OCI-LY7 (cell line): ENCODE measurements around the gene PDE3B. TPM values are rescaled to one million over a fixed set of nuclear protein-coding genes. Genes with fewer than 3 reads are reported as not detected.
"Not testable (repeated sequence)": the region's sequence is repeated elsewhere in the genome, so short reads cannot be mapped to it uniquely, and the experiment has no call there.

Experiments used
- BruUV-seq: library from RNA; stranded (reverse); fragments of 400-500 nt; replicated peaks from 2 replicates; lab custom pipeline; 2021; lab: Mats Ljungman, UMichigan
- CTCF ChIA-PET: fragments of 300-600 bp; sonication (Branson Sonifier 250); formaldehyde crosslinking; loops from one replicate; lab custom pipeline; 2022; ENCODE audit warnings: antibody characterized with exemption; ENCODE audit not compliant: unreplicated experiment; lab: Charles Lee
- POLR2A ChIA-PET: fragments of 300-600 bp; sonication (Branson Sonifier 250); formaldehyde crosslinking; loops from one replicate; lab custom pipeline; 2022; ENCODE audit warnings: antibody characterized with exemption; lab: Charles Lee
- DNase-seq: peaks from one replicate; pipeline ENCODE4 v3.0.0-alpha.2; 2015; ENCODE audit warnings: low spot score
- H2AFZ ChIP-seq: fragments of 200-600 bp; sonication (generic), shearing (Covaris generic); 2 replicates; pipeline ENCODE4 v1.6.1; 2014; ENCODE audit warnings: mild to moderate bottlenecking, antibody characterized with exemption, low read length, moderate library complexity
- H3K27ac ChIP-seq: fragments of 200-600 bp; sonication (generic); 2 replicates; pipeline ENCODE4 v1.5.1; 2014; ENCODE audit warnings: mixed run types, low read depth, mild to moderate bottlenecking, moderate library complexity, low read length, inconsistent platforms; ENCODE audit not compliant: poor library complexity, severe bottlenecking
- H3K36me3 ChIP-seq: fragments of 200-600 bp; sonication (generic); 2 replicates; pipeline ENCODE4 v1.6.1; 2014; ENCODE audit warnings: mild to moderate bottlenecking, antibody characterized with exemption, low read length, moderate library complexity, mixed read lengths; ENCODE audit not compliant: insufficient read depth
- H3K4me1 ChIP-seq: fragments of 200-600 bp; sonication (generic); 2 replicates; pipeline ENCODE4 v1.5.1; 2014; ENCODE audit warnings: mild to moderate bottlenecking, low read length; ENCODE audit not compliant: insufficient read depth, poor library complexity, severe bottlenecking
- H3K4me2 ChIP-seq: fragments of 200-600 bp; sonication (generic); 2 replicates; pipeline ENCODE4 v1.6.1; 2014; ENCODE audit warnings: mild to moderate bottlenecking, low read length
- H3K4me3 ChIP-seq: fragments of 200-600 bp; sonication (generic); 2 replicates; pipeline ENCODE4 v1.5.1; 2014; ENCODE audit warnings: mild to moderate bottlenecking, low read depth, low read length; ENCODE audit not compliant: poor library complexity, severe bottlenecking
- H3K79me2 ChIP-seq: fragments of 200-600 bp; sonication (generic); 2 replicates; pipeline ENCODE4 v1.6.1; 2016; ENCODE audit warnings: low read depth, mild to moderate bottlenecking, low read length, moderate library complexity, mixed read lengths; ENCODE audit not compliant: insufficient read depth
- H3K9me2 ChIP-seq: fragments of 200-600 bp; sonication (generic); 2 replicates; pipeline ENCODE4 v1.6.1; 2016; ENCODE audit warnings: mild to moderate bottlenecking, low read length, mixed read lengths; ENCODE audit not compliant: insufficient read depth
- H3K9me3 ChIP-seq: fragments of 200-600 bp; sonication (generic); 2 replicates; pipeline ENCODE4 v1.6.1; 2014; ENCODE audit warnings: mild to moderate bottlenecking, mixed run types, low read length, mixed read lengths
- H4K20me1 ChIP-seq: fragments of 200-600 bp; sonication (generic); 2 replicates; pipeline ENCODE4 v1.6.1; 2014; ENCODE audit warnings: mild to moderate bottlenecking, antibody characterized with exemption, low read length, moderate library complexity, mixed read lengths; ENCODE audit not compliant: insufficient read depth
- CTCF ChIP-seq: fragments of 200-600 bp; sonication (generic); conservative IDR thresholded peaks from 2 replicates; pipeline ENCODE4 v1.5.1; 2014; ENCODE audit warnings: mild to moderate bottlenecking, antibody characterized with exemption, low read length, moderate library complexity, mixed read lengths
- EZH2phosphoT487 ChIP-seq: fragments of 200-600 bp; sonication (generic); IDR thresholded peaks from 2 replicates; pipeline ENCODE4 v1.6.1; 2018; ENCODE audit warnings: low read depth, borderline replicate concordance, mild to moderate bottlenecking, mixed run types, antibody characterized with exemption, low read length, moderate library complexity, mixed read lengths
- intact Hi-C: fragments of 100-400 bp; cut with micrococcal nuclease; formaldehyde crosslinking; loops from one replicate; pipeline ENCODE4 v1.10.0; 2022; ENCODE audit not compliant: unreplicated experiment
- total RNA-seq, 2 experiments: library from RNA; depleted of rRNA in 1 of 2; stranded (reverse); fragments of >200 nt in 1 of 2; shearing (Covaris generic) in 1 of 2; gene quantifications; 2 replicates each; pipeline ENCODE4 v1.2.3, GENCODE V29; 2014 to 2022

Gene PDE3B
- total RNA-seq, 2 experiments from 2014 or later, result not detected

- no peaks in the 10 kb centered on the region for H3K4me1 ChIP-seq
- no peaks in the 10 kb centered on the region for H4K20me1 ChIP-seq
- H3K79me2 ChIP-seq, result no peaks in the 10 kb centered on the region
- no peak for DNase-seq
- no peaks in the 10 kb centered on the region for H3K9me2 ChIP-seq
- H2AFZ ChIP-seq, result no peak overlapping the region
- no peaks in the 10 kb centered on the region for H3K36me3 ChIP-seq
- no peak overlapping the region for H3K4me3 ChIP-seq
- no peak overlapping the region for H3K27ac ChIP-seq
- ChIA-PET POLR2A (no interaction called here), CTCF (no interaction called here)
- H3K4me2 ChIP-seq, result no peak overlapping the region
- no TSS peak for BruUV-seq
- intact Hi-C loops, result no loop called here
- TF ChIP-seq EZH2phosphoT487, result no peak
- TF ChIP-seq CTCF, result no peak
- H3K9me3 ChIP-seq, result no peaks in the 10 kb centered on the region
Measured at GRCh38 chr11:14655435-14655834, 11.8 kb downstream of the PDE3B start.

- Histone ChIP-seq H3K27ac (no peak overlapping the region), H3K4me2 (no peak overlapping the region), H4K20me1 (no peaks in the 10 kb centered on the region), H3K9me3 (no peaks in the 10 kb centered on the region), H3K9me2 (no peaks in the 10 kb centered on the region), H3K36me3 (no peaks in the 10 kb centered on the region), H3K4me1 (no peaks in the 10 kb centered on the region), H3K79me2 (no peaks in the 10 kb centered on the region), H2AFZ (no peak overlapping the region), H3K4me3 (no peak overlapping the region)
- TF ChIP-seq EZH2phosphoT487 (no peak), CTCF (no peak)
- POLR2A ChIA-PET, result no interaction called here
- CTCF ChIA-PET, result no interaction called here
- BruUV-seq, result no TSS peak
- intact Hi-C loops, result no loop called here
- DNase-seq, result no peak
Measured at GRCh38 chr11:14656536-14657457, 13.2 kb downstream of the PDE3B start.

GRCh38 chr11:14657841-14658240, 14.2 kb downstream of the PDE3B start:
- Histone ChIP-seq H3K27ac (no peak overlapping the region), H3K79me2 (no peaks in the 10 kb centered on the region), H2AFZ (no peak overlapping the region), H3K4me1 (no peaks in the 10 kb centered on the region), H3K9me3 (no peaks in the 10 kb centered on the region), H3K4me2 (no peak overlapping the region), H3K4me3 (no peak overlapping the region), H3K9me2 (no peaks in the 10 kb centered on the region), H3K36me3 (no peaks in the 10 kb centered on the region), H4K20me1 (no peaks in the 10 kb centered on the region)
- POLR2A ChIA-PET, result interaction anchor here (0.6 kb wide), 1 partner anchor 17 kb away, joined by 3 read pairs; no protein-coding TSS in a partner anchor
- intact Hi-C loops, result no loop called here
- DNase-seq, result no peak
- TF ChIP-seq CTCF (no peak), EZH2phosphoT487 (no peak)
- no TSS peak for BruUV-seq
- CTCF ChIA-PET, result no interaction called here

- POLR2A ChIA-PET, H3K4me2 ChIP-seq, CTCF ChIA-PET, H4K20me1 ChIP-seq, H3K79me2 ChIP-seq, intact Hi-C loops, BruUV-seq, H3K4me1 ChIP-seq, H3K9me3 ChIP-seq, H3K9me2 ChIP-seq, H3K36me3 ChIP-seq, H2AFZ ChIP-seq, H3K4me3 ChIP-seq, DNase-seq, H3K27ac ChIP-seq: not testable (repeated sequence)
Measured at GRCh38 chr11:14664926-14665325, 21.3 kb downstream of the PDE3B start.
